Stomach (tissue), 4 donors: Measurements from ENCODE around the gene ARHGAP15.

Experiments
- CTCF ChIP-seq, 7 experiments: fragments of 450-650 bp in 4 of 7; fragments of 200-600 bp in 3 of 7; sonication (generic) in 3 of 7; IDR thresholded peaks; one replicate each; pipeline ENCODE4 v1.5.1; 2016 to 2019; ENCODE audit warnings: antibody characterized with exemption in 7 of 7, control low read depth in 2 of 7, mild to moderate bottlenecking in 1 of 7
- POLR2AphosphoS5 ChIP-seq, 3 donors: sonication (generic); formaldehyde crosslinking; IDR thresholded peaks; one replicate each; pipeline ENCODE4 v1.6.1; 2016; ENCODE audit warnings: antibody characterized with exemption in 3 of 3

GRCh38 chr2:143717536-143718168 is 588.4 kb downstream of the ARHGAP15 start:
- no peak for TF ChIP-seq CTCF (IDR thresholded peaks at IDR 0.05)
- no peak for TF ChIP-seq POLR2AphosphoS5 (IDR thresholded peaks at IDR 0.05)
